Tibial nerve (tissue), 4 donors: ENCODE results near the gene DLX6. TPM values are rescaled to one million over a fixed set of nuclear protein-coding genes. Genes with fewer than 3 reads are reported as not detected.

Source experiments
- DNase-seq, 2 donors: peaks; one replicate each; pipeline ENCODE4 v3.0.0-alpha.2; 2019; ENCODE audit warnings: low spot score in 2 of 2
- H3K27ac ChIP-seq, 4 donors: fragments of 200-600 bp; sonication (generic) in 3 of 4; one replicate each; pipeline ENCODE4 v1.5.1; 2017 to 2019; ENCODE audit warnings: mild to moderate bottlenecking in 1 of 4
- H3K27me3 ChIP-seq, 2 donors: fragments of 200-600 bp; sonication (generic) in 1 of 2; one replicate each; pipeline versions ENCODE4 v1.5.1 to v1.6.0; 2017 to 2019
- H3K36me3 ChIP-seq, 3 donors: fragments of 200-600 bp; sonication (generic); one replicate each; pipeline ENCODE4 v1.5.1; 2018 to 2019
- H3K4me1 ChIP-seq, 4 donors: fragments of 200-600 bp; sonication (generic) in 3 of 4; one replicate each; pipeline ENCODE4 v1.5.1; 2017 to 2019
- H3K4me3 ChIP-seq, 4 donors: fragments of 200-600 bp; sonication (generic) in 3 of 4; one replicate each; pipeline ENCODE4 v1.5.1; 2017 to 2019; ENCODE audit warnings: mild to moderate bottlenecking in 1 of 4, moderate library complexity in 1 of 4
- H3K9me3 ChIP-seq, 4 donors: fragments of 200-600 bp; sonication (generic) in 3 of 4; one replicate each; pipeline ENCODE4 v1.5.1; 2017 to 2019
- EP300 ChIP-seq, 2 donors: sonication (generic); formaldehyde crosslinking; IDR thresholded peaks; one replicate each; pipeline ENCODE4 v1.6.1; 2017; ENCODE audit warnings: antibody characterized with exemption in 2 of 2, mild to moderate bottlenecking in 1 of 2
- POLR2A ChIP-seq, 2 donors: fragments of 450-650 bp; IDR thresholded peaks; one replicate each; pipeline ENCODE4 v1.6.1; 2017; ENCODE audit warnings: antibody characterized with exemption in 2 of 2, mild to moderate bottlenecking in 2 of 2, moderate library complexity in 2 of 2
- WGBS, 2 donors: methylation state at CpG; one replicate each; pipeline ENCODE4 v1.1.5; 2018; 5-methylcytosine and 5-hydroxymethylcytosine counted together
- total RNA-seq, 4 donors: library from RNA; depleted of rRNA; stranded (reverse); fragments of >200 nt; gene quantifications; one replicate each; pipeline ENCODE4 v1.1.0, GENCODE V29; 2016
- TF ChIP-seq, protein P1 (sequence below), 5 experiments: fragments of 200-600 bp in 3 of 5; fragments of 450-650 bp in 2 of 5; sonication (generic) in 3 of 5; IDR thresholded peaks; one replicate each; pipeline ENCODE4 v1.5.1; 2016 to 2019; ENCODE audit warnings: antibody characterized with exemption in 5 of 5, mild to moderate bottlenecking in 3 of 5, moderate library complexity in 2 of 5

The DLX6 gene
- total RNA-seq, 4 donors from 2014 or later = not detected

DNA sequence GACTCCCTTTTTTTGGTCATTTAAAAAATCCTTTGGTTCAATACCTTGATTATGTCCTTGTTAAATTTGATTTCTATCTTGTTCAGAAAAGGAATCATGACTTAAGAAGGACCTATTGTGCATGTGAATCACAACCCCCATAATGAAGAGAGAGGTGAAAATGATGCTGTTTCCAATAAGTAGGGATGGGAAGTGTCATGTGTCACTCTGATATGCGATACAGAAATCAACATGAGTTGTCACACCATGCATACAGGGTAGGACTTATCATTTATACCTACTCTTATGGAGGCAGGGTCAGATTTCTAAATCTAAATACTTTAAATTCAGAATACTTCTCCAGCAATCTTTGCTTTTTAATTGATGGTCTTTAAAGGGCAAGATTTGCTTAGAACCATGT, 19.4 kb upstream of the DLX6 start:
- TF ChIP-seq, protein P1, sequence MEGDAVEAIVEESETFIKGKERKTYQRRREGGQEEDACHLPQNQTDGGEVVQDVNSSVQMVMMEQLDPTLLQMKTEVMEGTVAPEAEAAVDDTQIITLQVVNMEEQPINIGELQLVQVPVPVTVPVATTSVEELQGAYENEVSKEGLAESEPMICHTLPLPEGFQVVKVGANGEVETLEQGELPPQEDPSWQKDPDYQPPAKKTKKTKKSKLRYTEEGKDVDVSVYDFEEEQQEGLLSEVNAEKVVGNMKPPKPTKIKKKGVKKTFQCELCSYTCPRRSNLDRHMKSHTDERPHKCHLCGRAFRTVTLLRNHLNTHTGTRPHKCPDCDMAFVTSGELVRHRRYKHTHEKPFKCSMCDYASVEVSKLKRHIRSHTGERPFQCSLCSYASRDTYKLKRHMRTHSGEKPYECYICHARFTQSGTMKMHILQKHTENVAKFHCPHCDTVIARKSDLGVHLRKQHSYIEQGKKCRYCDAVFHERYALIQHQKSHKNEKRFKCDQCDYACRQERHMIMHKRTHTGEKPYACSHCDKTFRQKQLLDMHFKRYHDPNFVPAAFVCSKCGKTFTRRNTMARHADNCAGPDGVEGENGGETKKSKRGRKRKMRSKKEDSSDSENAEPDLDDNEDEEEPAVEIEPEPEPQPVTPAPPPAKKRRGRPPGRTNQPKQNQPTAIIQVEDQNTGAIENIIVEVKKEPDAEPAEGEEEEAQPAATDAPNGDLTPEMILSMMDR (IDR thresholded peaks at IDR 0.05) = no peak
- TF ChIP-seq EP300 (IDR thresholded peaks at IDR 0.05) (no peak), POLR2A (IDR thresholded peaks at IDR 0.05) (no peak)
- WGBS, 2 donors = 71 to 88% methylated on average over 1 of the region's 1 CpG
- no peak for DNase-seq
- Histone ChIP-seq H3K4me3 (no peak overlapping the region), H3K36me3 (no peaks in the 10 kb centered on the region), H3K9me3 (no peaks in the 10 kb centered on the region), H3K4me1 (peaks cover 0 to 11% (median 0%) of the 10 kb centered on the region in 4 donors), H3K27ac (no peak overlapping the region), H3K27me3 (peaks cover 0 to 75% of the 10 kb centered on the region in 2 donors)

DNA sequence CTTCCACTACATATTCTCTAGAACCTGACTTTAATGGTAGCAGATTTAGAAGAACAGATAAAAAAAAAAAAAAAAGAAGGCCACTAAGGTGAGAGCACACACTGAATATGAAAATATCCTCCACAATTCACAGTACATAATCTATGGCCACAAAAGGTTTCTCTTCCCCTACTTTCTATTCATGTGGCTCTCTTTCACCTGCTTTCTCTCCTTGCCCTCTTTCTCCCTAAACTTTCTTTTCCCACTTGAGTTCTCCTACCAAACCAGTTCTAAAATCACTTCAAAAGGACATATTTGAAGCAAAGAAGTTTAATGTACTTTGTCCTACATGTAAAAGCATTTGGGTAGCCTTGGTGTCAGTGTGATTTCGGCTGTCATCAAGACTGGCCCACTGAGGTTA, 18.5 kb upstream of the DLX6 start:
- Histone ChIP-seq H3K36me3 (no peaks in the 10 kb centered on the region), H3K9me3 (no peaks in the 10 kb centered on the region), H3K4me1 (peaks cover 0 to 12% (median 0%) of the 10 kb centered on the region in 4 donors), H3K27ac (no peak overlapping the region), H3K27me3 (peaks cover 0 to 84% of the 10 kb centered on the region in 2 donors), H3K4me3 (no peak overlapping the region)
- TF ChIP-seq, protein P1 (IDR thresholded peaks at IDR 0.05) = no peak
- no peak for TF ChIP-seq POLR2A (IDR thresholded peaks at IDR 0.05)
- TF ChIP-seq EP300 (IDR thresholded peaks at IDR 0.05) = no peak
- WGBS, 2 donors = 85 to 90% methylated on average over 1 of the region's 1 CpG
- no peak for DNase-seq

DNA sequence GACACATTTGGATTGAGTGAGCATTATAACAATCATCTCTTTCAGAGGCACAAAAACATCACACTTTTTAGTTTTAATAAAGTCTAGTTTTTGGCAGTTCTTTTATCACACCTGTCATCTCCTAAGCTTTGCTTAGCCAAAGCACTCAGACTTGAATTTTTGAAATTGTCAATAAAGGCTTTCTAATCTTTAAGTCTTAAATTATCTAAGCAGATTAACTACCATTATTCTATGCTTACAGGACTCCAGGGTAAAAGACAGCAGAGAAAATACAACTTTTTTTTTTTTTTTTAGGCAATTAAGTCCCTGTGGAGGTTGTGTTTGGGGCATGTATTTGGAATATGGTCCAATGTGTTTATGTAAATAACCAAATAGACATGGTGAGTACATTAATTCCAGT, 17.6 kb upstream of the DLX6 start:
- H3K27ac ChIP-seq = no peak overlapping the region
- TF ChIP-seq POLR2A (IDR thresholded peaks at IDR 0.05) (no peak), EP300 (IDR thresholded peaks at IDR 0.05) (no peak)
- TF ChIP-seq, protein P1 (IDR thresholded peaks at IDR 0.05) = no peak
- H3K36me3 ChIP-seq = no peaks in the 10 kb centered on the region

DNA sequence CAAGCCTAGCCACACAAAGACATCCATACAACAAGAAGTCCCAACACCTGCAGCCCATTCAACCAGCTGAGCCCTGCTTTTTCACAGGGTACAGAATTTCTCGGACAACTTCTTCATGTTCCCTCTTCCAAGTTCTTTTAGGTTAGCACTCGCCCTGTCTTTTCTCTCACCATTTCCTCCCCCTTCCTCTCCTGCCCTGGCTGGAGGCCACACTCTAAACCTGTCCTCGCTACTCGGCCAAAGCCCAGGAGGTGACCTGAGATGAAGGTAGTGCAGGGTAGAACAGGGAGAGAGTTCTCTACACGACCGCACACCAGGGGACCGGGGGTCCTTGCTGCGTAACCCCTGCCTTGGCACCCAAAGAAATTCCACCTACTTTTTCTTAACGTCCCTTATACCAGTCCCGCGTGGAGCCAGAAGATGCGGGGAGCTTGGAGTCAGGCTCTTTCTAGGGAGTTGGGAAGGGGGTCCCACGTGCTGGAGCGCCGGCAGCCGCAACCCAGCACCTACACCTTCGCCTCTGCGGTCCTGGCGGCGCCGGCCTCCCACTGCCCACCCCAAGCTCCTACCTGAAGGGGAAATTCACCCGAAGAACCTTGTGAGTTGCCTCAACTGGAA, 16.0 kb upstream of the DLX6 start:
- peaks cover 13 to 96% of the 10 kb centered on the region in 2 donors for H3K27me3 ChIP-seq
- H3K27ac ChIP-seq = no peak overlapping the region
- no peaks in the 10 kb centered on the region for H3K9me3 ChIP-seq
- H3K4me1 ChIP-seq = peaks cover 0 to 27% (median 3%) of the 10 kb centered on the region in 4 donors
- 11 to 12% methylated on average over 22 of the region's 22 CpGs for WGBS, 2 donors
- DNase-seq = no peak
- TF ChIP-seq POLR2A (IDR thresholded peaks at IDR 0.05) (no peak), EP300 (IDR thresholded peaks at IDR 0.05) (no peak)
- TF ChIP-seq, protein P1 (IDR thresholded peaks at IDR 0.05) = no peak
- no peak overlapping the region for H3K4me3 ChIP-seq
- no peaks in the 10 kb centered on the region for H3K36me3 ChIP-seq

More for the DNA sequence above, 17.6 kb upstream of the DLX6 start:
- Histone ChIP-seq H3K4me1 (peaks cover 0 to 20% (median 2%) of the 10 kb centered on the region in 4 donors), H3K4me3 (no peak overlapping the region), H3K27me3 (peaks cover 8 to 85% of the 10 kb centered on the region in 2 donors), H3K9me3 (no peaks in the 10 kb centered on the region)
- no peak for DNase-seq

DNA sequence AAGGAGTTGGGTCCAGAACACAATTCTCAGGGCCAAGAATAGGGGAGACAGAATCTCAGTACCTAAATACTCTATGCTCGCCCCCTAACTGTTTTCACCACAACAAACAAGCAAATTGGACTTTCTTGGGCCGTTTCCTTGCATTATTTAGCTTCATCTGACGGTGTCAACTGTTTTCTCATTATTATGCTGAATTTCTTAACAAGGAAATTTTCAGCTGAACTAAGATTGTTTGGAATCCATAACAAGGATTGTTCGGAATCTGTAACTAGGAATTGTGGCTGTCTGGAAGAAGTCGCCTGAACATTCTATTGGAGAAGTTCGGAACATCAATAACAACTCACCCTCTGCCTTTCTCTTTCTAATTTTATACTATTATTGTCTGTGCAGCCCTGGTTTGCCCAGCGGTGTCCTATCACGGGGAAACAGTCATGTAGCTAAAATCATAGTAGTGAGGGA, 15.5 kb upstream of the DLX6 start:
- no peak overlapping the region for H3K4me3 ChIP-seq
- WGBS, 2 donors = 23 to 32% methylated on average over 8 of the region's 8 CpGs
- peaks cover 13 to 99% of the 10 kb centered on the region in 2 donors for H3K27me3 ChIP-seq

More for the DNA sequence above, 15.5 kb upstream of the DLX6 start:
- H3K36me3 ChIP-seq = no peaks in the 10 kb centered on the region
- no peak overlapping the region for H3K27ac ChIP-seq
- no peaks in the 10 kb centered on the region for H3K9me3 ChIP-seq
- peaks cover 0 to 27% (median 3%) of the 10 kb centered on the region in 4 donors for H3K4me1 ChIP-seq
- DNase-seq = no peak
- TF ChIP-seq, protein P1 (IDR thresholded peaks at IDR 0.05) = no peak
- TF ChIP-seq POLR2A (IDR thresholded peaks at IDR 0.05) (no peak), EP300 (IDR thresholded peaks at IDR 0.05) (no peak)
